HG02884 (cell line): ENCODE results near the gene PKDCC.
"Not testable (repeated sequence)": the region's sequence is repeated elsewhere in the genome, so short reads cannot be mapped to it uniquely, and the experiment has no call there.

Experiments
- ATAC-seq: cut with Tn5 transposase; IDR thresholded peaks from one replicate; pipeline ENCODE4 v1.9.1; 2021; ENCODE audit warnings: mild to moderate bottlenecking, moderate library complexity; ENCODE audit not compliant: unreplicated experiment

PKDCC gene

GRCh38 chr2:42060718-42061619 lies 13.1 kb downstream of the PKDCC start:
- ATAC-seq = no peak

- ATAC-seq = no peak
These were observed 14.0 kb downstream of the PKDCC start for GRCh38 chr2:42061839-42062238.

GRCh38 chr2:42063431-42064171 lies 15.8 kb downstream of the PKDCC start:
- ATAC-seq = no peak

- ATAC-seq = no peak
These were observed 16.7 kb downstream of the PKDCC start for GRCh38 chr2:42064417-42064942.

- not testable (repeated sequence) for ATAC-seq
These were observed 17.9 kb downstream of the PKDCC start for GRCh38 chr2:42065753-42066152.

GRCh38 chr2:42067001-42067400 lies 19.2 kb downstream of the PKDCC start:
- ATAC-seq = not testable (repeated sequence)

- ATAC-seq = no peak
These were observed 19.7 kb downstream of the PKDCC start for GRCh38 chr2:42067521-42067920.

- ATAC-seq = no peak
These were observed 20.9 kb downstream of the PKDCC start for GRCh38 chr2:42068571-42069178.

GRCh38 chr2:42069568-42069967 lies 21.7 kb downstream of the PKDCC start:
- no peak for ATAC-seq

GRCh38 chr2:42071791-42072190 lies 24.0 kb downstream of the PKDCC start:
- ATAC-seq = no peak

GRCh38 chr2:42072349-42073118 lies 24.7 kb downstream of the PKDCC start:
- no peak for ATAC-seq

- no peak for ATAC-seq
These were observed 26.1 kb downstream of the PKDCC start for GRCh38 chr2:42073739-42074503.

GRCh38 chr2:42074661-42075060 lies 26.8 kb downstream of the PKDCC start:
- no peak for ATAC-seq

GRCh38 chr2:42076357-42077225 lies 28.8 kb downstream of the PKDCC start:
- no peak for ATAC-seq

GRCh38 chr2:42077343-42077742 lies 29.5 kb downstream of the PKDCC start:
- ATAC-seq = no peak

GRCh38 chr2:42079737-42080287 lies 32.0 kb downstream of the PKDCC start:
- ATAC-seq = no peak

- ATAC-seq = not testable (repeated sequence)
These were observed 33.3 kb downstream of the PKDCC start for GRCh38 chr2:42081151-42081550.

GRCh38 chr2:42082016-42082415 lies 34.2 kb downstream of the PKDCC start:
- no peak for ATAC-seq
